H1 (cell line): ENCODE data around the gene ACSF2. TPM values are rescaled to one million over a fixed set of nuclear protein-coding genes. Genes with fewer than 3 reads are reported as not detected.

Experiments used
- CTCF ChIA-PET: fragments of 300-600 bp; sonication (Branson Sonifier 250); formaldehyde crosslinking; loops from one replicate; lab custom pipeline; 2021; ENCODE audit not compliant: partially characterized antibody; lab: Charles Lee
- POLR2A ChIA-PET: fragments of 300-600 bp; sonication (Branson Sonifier 250); formaldehyde crosslinking; loops from one replicate; lab custom pipeline; 2021; ENCODE audit warnings: inconsistent platforms; ENCODE audit not compliant: partially characterized antibody; lab: Charles Lee
- DNase-seq, 2 experiments: peaks; one replicate each; pipeline versions ENCODE4 v3.0.0 to v3.0.0-alpha.2; 2010 to 2022; ENCODE audit warnings: low spot score in 2 of 2, low read depth in 1 of 2, mixed read lengths in 1 of 2
- FAIRE-seq: peaks from 2 replicates; lab custom pipeline; 2011; peaks lifted over from hg19 to GRCh38; lab: Jason Lieb, UNC
- H2AFZ ChIP-seq: 2 replicates; pipeline ENCODE4 v1.8.1; 2012; ENCODE audit warnings: low read length, inconsistent platforms
- H2AK5ac ChIP-seq: 2 replicates; pipeline ENCODE4 v1.6.1; 2013; ENCODE audit warnings: low read depth, low read length
- H2BK120ac ChIP-seq: replicated peaks from 2 replicates; pipeline ENCODE3; 2013; ENCODE audit warnings: low read depth, low read length, inconsistent platforms
- H2BK12ac ChIP-seq: 2 replicates; pipeline ENCODE4 v1.6.1; 2013; ENCODE audit warnings: low read depth, low read length
- H2BK15ac ChIP-seq: 2 replicates; pipeline ENCODE4 v1.6.1; 2013; ENCODE audit warnings: low read length
- H2BK20ac ChIP-seq: 2 replicates; pipeline ENCODE4 v1.6.1; 2013; ENCODE audit warnings: low read length
- H2BK5ac ChIP-seq: 2 replicates; pipeline ENCODE4 v1.6.1; 2013; ENCODE audit warnings: low read depth, low read length
- H3K14ac ChIP-seq: 2 replicates; pipeline ENCODE4 v1.6.1; 2013; ENCODE audit warnings: inconsistent platforms; ENCODE audit not compliant: insufficient read length
- H3K18ac ChIP-seq: 2 replicates; pipeline ENCODE4 v1.6.1; 2013; ENCODE audit warnings: low read length; ENCODE audit errors: extremely low read depth
- H3K23ac ChIP-seq: 2 replicates; pipeline ENCODE4 v1.6.1; 2013; ENCODE audit warnings: inconsistent platforms; ENCODE audit not compliant: insufficient read length
- H3K23me2 ChIP-seq: 2 replicates; pipeline ENCODE4 v1.6.1; 2013; ENCODE audit warnings: low read depth, low read length
- H3K27ac ChIP-seq: 2 replicates; pipeline ENCODE4 v1.6.1; 2011; ENCODE audit warnings: low read depth, low read length, inconsistent platforms
- H3K27me3 ChIP-seq, 4 experiments: replicated peaks in 1 of 4; 1 replicate in 1 of 4; 2 replicates in 3 of 4; pipeline versions ENCODE4 v1.6.1 to v1.8.1; 2011 to 2013; ENCODE audit warnings: low read length in 3 of 4, mild to moderate bottlenecking in 3 of 4, inconsistent platforms in 2 of 4, mixed read lengths in 2 of 4, moderate library complexity in 1 of 4; ENCODE audit not compliant: control insufficient read depth in 3 of 4, insufficient read depth in 3 of 4; ENCODE audit errors: extremely low read depth in 1 of 4
- H3K36me3 ChIP-seq, 4 experiments: 2 replicates each; pipeline versions ENCODE4 v1.6.1 to v1.8.1; 2011 to 2013; ENCODE audit warnings: mild to moderate bottlenecking in 4 of 4, low read length in 3 of 4, moderate library complexity in 2 of 4, control low read depth in 1 of 4, inconsistent platforms in 1 of 4; ENCODE audit not compliant: insufficient read depth in 4 of 4, control insufficient read depth in 2 of 4
- H3K4ac ChIP-seq: replicated peaks from 2 replicates; pipeline ENCODE3; 2013; ENCODE audit warnings: low read length, low read depth, mixed read lengths, inconsistent platforms; ENCODE audit not compliant: insufficient read length
- H3K4me1 ChIP-seq, 4 experiments: replicated peaks in 1 of 4; 1 replicate in 1 of 4; 2 replicates in 3 of 4; pipeline versions ENCODE4 v1.6.1 to v1.8.1; 2011 to 2013; ENCODE audit warnings: low read length in 3 of 4, inconsistent platforms in 2 of 4, mixed read lengths in 1 of 4; ENCODE audit not compliant: insufficient read depth in 4 of 4, control insufficient read depth in 3 of 4
- H3K4me2 ChIP-seq, 2 experiments: 2 replicates each; pipeline versions ENCODE4 v1.6.1 to v1.8.1; 2011 to 2013; ENCODE audit warnings: low read depth in 2 of 2, low read length in 2 of 2, control low read depth in 1 of 2, inconsistent platforms in 1 of 2, mild to moderate bottlenecking in 1 of 2; ENCODE audit not compliant: insufficient read depth in 1 of 2
- H3K4me3 ChIP-seq, 4 experiments: fragments of 200-600, 300-600 bp in 1 of 4; sonication (generic), shearing (Covaris generic), sonication (Bioruptor Twin) in 1 of 4; 2 replicates each; pipeline versions ENCODE4 v1.5.1 to v1.8.1; 2011 to 2016; ENCODE audit warnings: low read length in 4 of 4, low read depth in 3 of 4, control low read depth in 2 of 4, inconsistent platforms in 2 of 4, mild to moderate bottlenecking in 2 of 4, mixed read lengths in 1 of 4, moderate library complexity in 1 of 4; ENCODE audit not compliant: insufficient read depth in 2 of 4; ENCODE audit errors: extremely low read depth in 1 of 4
- H3K56ac ChIP-seq: replicated peaks from 2 replicates; pipeline ENCODE3; 2013; ENCODE audit warnings: low read depth, mild to moderate bottlenecking, mixed read lengths, low read length, inconsistent platforms; ENCODE audit not compliant: insufficient read length
- H3K79me1 ChIP-seq: 2 replicates; pipeline ENCODE4 v1.6.1; 2013; ENCODE audit warnings: low read depth, low read length, control low read depth
- H3K79me2 ChIP-seq, 2 experiments: 2 replicates each; pipeline versions ENCODE4 v1.6.1 to v1.8.1; 2012 to 2013; ENCODE audit warnings: low read length in 2 of 2, mild to moderate bottlenecking in 2 of 2, inconsistent platforms in 1 of 2; ENCODE audit not compliant: insufficient read depth in 2 of 2, control insufficient read depth in 1 of 2
- H3K9ac ChIP-seq, 4 experiments: replicated peaks in 1 of 4; 1 replicate in 1 of 4; 2 replicates in 3 of 4; pipeline versions ENCODE4 v1.6.1 to v1.8.1; 2011 to 2013; ENCODE audit warnings: low read depth in 3 of 4, low read length in 3 of 4, control low read depth in 2 of 4, mild to moderate bottlenecking in 2 of 4, moderate library complexity in 2 of 4, inconsistent platforms in 1 of 4; ENCODE audit errors: extremely low read depth in 1 of 4
- H3K9me3 ChIP-seq, 2 experiments: 2 replicates each; pipeline versions ENCODE4 v1.6.1 to v1.8.1; 2012 to 2013; ENCODE audit warnings: mild to moderate bottlenecking in 2 of 2, moderate library complexity in 2 of 2, control low read depth in 1 of 2, inconsistent platforms in 1 of 2, low read depth in 1 of 2, low read length in 1 of 2, mixed read lengths in 1 of 2; ENCODE audit not compliant: insufficient read depth in 2 of 2
- H4K20me1 ChIP-seq, 2 experiments: replicated peaks in 1 of 2; 2 replicates each; pipeline versions ENCODE3 to v1.8.1; 2011 to 2013; ENCODE audit warnings: inconsistent platforms in 2 of 2, low read length in 2 of 2, mild to moderate bottlenecking in 1 of 2; ENCODE audit not compliant: insufficient read depth in 2 of 2, control insufficient read depth in 1 of 2
- H4K5ac ChIP-seq: 2 replicates; pipeline ENCODE4 v1.6.1; 2013; ENCODE audit warnings: low read length, low read depth, mixed read lengths, inconsistent platforms; ENCODE audit not compliant: insufficient read length
- H4K8ac ChIP-seq: 2 replicates; pipeline ENCODE4 v1.8.0; 2013; ENCODE audit warnings: mild to moderate bottlenecking, moderate library complexity, low read length, inconsistent platforms; ENCODE audit not compliant: insufficient read depth; ENCODE audit errors: extremely low read depth
- H4K91ac ChIP-seq: replicated peaks from 2 replicates; pipeline ENCODE3; 2013; ENCODE audit warnings: low read length, mixed read lengths, inconsistent platforms; ENCODE audit not compliant: insufficient read length
- RXRA ChIP-seq: IDR thresholded peaks from 2 replicates; pipeline ENCODE4 v1.6.1; 2011; ENCODE audit warnings: low read depth, mild to moderate bottlenecking, low read length, moderate library complexity; ENCODE audit not compliant: insufficient read depth
- SP4 ChIP-seq: IDR thresholded peaks from 2 replicates; pipeline ENCODE4 v1.6.1; 2012; ENCODE audit warnings: low read length, inconsistent platforms
- WGBS, 2 experiments: shearing (Covaris generic) in 1 of 2; methylation state at CpG; one replicate each; pipeline versions ENCODE4 v1.1.6 to v1.1.7; 2013 to 2015; ENCODE audit warnings: low lambda C conversion rate in 2 of 2, mixed read lengths in 2 of 2, inconsistent platforms in 1 of 2, low coverage in 1 of 2, missing lambda C conversion rate in 1 of 2; ENCODE audit not compliant: insufficient replicate concordance in 2 of 2, insufficient coverage in 1 of 2, insufficient read length in 1 of 2; ENCODE audit errors: extremely low coverage in 1 of 2, missing lambda C conversion rate in 1 of 2; 5-methylcytosine and 5-hydroxymethylcytosine counted together
- polyA plus RNA-seq, 7 experiments: library from polyadenylated mRNA; depleted of rRNA in 3 of 7; stranded (reverse) in 5 of 7; unstranded in 2 of 7; fragments of >200 nt in 5 of 7; fragments of 200-250 nt in 2 of 7; gene quantifications; 1 replicate in 5 of 7; 2 replicates in 1 of 7; 4 replicates in 1 of 7; pipeline versions ENCODE4 v1.2.1 to v1.2.3, GENCODE V29; 2011 to 2013; ENCODE audit warnings: missing spikeins in 2 of 7, mixed read lengths in 2 of 7
- total RNA-seq: library from RNA; stranded (reverse); fragmentation: NEBNext Ultra II Directional; extraction: Animal tissue kit (Norgen Biotek cat#: 25700); gene quantifications from 2 replicates; pipeline ENCODE4 v1.2.1, GENCODE V29; 2021

The ACSF2 gene
- total and polyA plus RNA-seq, 2 of the 8 experiments (the other 6 are each of a cell fraction or from before 2014, with no cell fraction given) = 14.5 to 16.3 TPM

DNA sequence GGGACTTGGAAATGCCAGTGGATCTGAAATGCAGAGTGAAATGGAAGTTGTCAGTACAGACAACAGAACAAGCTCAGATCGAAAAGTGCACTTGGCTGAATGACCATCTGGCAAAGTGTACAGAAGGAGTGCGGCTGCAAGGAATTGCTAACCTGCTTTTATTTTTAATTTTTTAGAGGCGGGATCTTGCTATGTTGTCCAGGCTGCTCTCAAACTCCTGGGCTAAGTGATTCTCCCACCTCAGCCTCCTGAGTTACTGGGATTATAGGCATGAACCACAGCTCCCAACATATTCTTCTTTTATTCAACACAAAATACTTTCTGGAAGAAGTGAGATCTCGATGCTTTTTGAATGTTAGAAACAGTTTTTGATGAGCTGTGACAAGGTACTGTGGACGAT is 32.3 kb upstream of the ACSF2 start:
- no peak overlapping the region for H4K91ac ChIP-seq
- no peak overlapping the region for H4K8ac ChIP-seq
- H3K56ac ChIP-seq = no peak overlapping the region
- H2BK15ac ChIP-seq = no peak overlapping the region
- H3K79me1 ChIP-seq = peaks cover 5% of the 10 kb centered on the region
- no peak overlapping the region for H3K23ac ChIP-seq
- no peak overlapping the region for H3K4me3 ChIP-seq
- H3K79me2 ChIP-seq = peaks cover 0 to 18% of the 10 kb centered on the region in 2 experiments; a peak in 3 of 4 replicates
- no peak overlapping the region for H3K4me2 ChIP-seq
- H3K4me1 ChIP-seq = no peaks in the 10 kb centered on the region; a peak in 3 of 7 replicates
- H2AK5ac ChIP-seq = no peak overlapping the region
- no peaks in the 10 kb centered on the region for H3K27me3 ChIP-seq
- no peak overlapping the region for H2BK12ac ChIP-seq
- H3K36me3 ChIP-seq = peaks cover 38 to 57% (median 52%) of the 10 kb centered on the region in 4 experiments
- no peak overlapping the region for H3K4ac ChIP-seq
- H3K18ac ChIP-seq = no peak overlapping the region
- H2BK120ac ChIP-seq = no peak overlapping the region
- no peak overlapping the region for H2BK20ac ChIP-seq
- H2BK5ac ChIP-seq = no peak overlapping the region
- H3K9ac ChIP-seq = no peak overlapping the region
- H4K5ac ChIP-seq = no peak overlapping the region
- TF ChIP-seq RXRA (no peak), SP4 (no peak)
- H3K14ac ChIP-seq = no peak overlapping the region
- DNase-seq = no peak
- FAIRE-seq = no peak
- H3K27ac ChIP-seq = no peak overlapping the region
- WGBS, 2 experiments = 91% methylated on average over 5 of the region's 5 CpGs; no CpG with 5 or more reads in 1 of the 2 experiments
- H3K9me3 ChIP-seq = no peaks in the 10 kb centered on the region
- CTCF ChIA-PET = interaction anchor here (0.6 to 1.3 kb wide), 3 partner anchors 8 to 177 kb away, joined by 3 read pairs; no protein-coding TSS in a partner anchor
- H4K20me1 ChIP-seq = peaks cover 4 to 17% of the 10 kb centered on the region in 2 experiments
- peaks cover 7% of the 10 kb centered on the region; the same call in 1 of the 2 replicates for H3K23me2 ChIP-seq
- POLR2A ChIA-PET = interaction anchor here (1.2 to 27.4 kb wide), 2 partner anchors 9 to 26 kb away, joined by 3 to 313 read pairs; partner anchors contain the start of genes EME1 and MRPL27
- H2AFZ ChIP-seq = no peak overlapping the region
